Left renal pelvis (tissue), 4 donors: ENCODE results near the gene PHC1. TPM values are rescaled to one million over a fixed set of nuclear protein-coding genes. Genes with fewer than 3 reads are reported as not detected.

Source experiments
- polyA plus RNA-seq, 4 donors: library from polyadenylated mRNA; unstranded; fragments of 120-200 nt; gene quantifications; one replicate each; pipeline ENCODE4 v1.2.1, GENCODE V29; 2013; ENCODE audit not compliant: insufficient read length in 4 of 4

Gene PHC1
- polyA plus RNA-seq, 4 donors, result 78.5 to 111 (median 88.7) TPM

Other genes starting within 250 kb of the PHC1 start
- gene RIMKLB, start 216.5 kb upstream of the PHC1 start, polyA plus RNA-seq, result 100 to 1,000 TPM in 2 of 4 donors, 10 to 100 TPM in 2; 90.3 to 130 (median 107) TPM
- under 1 TPM; 0.10 to 0.64 (median 0.29) TPM for gene A2ML1, start 91.9 kb upstream of the PHC1 start, polyA plus RNA-seq
- gene M6PR, start 35.1 kb downstream of the PHC1 start, polyA plus RNA-seq, result 100 to 1,000 TPM; 112 to 207 (median 197) TPM
- gene KLRG1, start 75.0 kb downstream of the PHC1 start, polyA plus RNA-seq, result 1 to 10 TPM; 1.4 to 3.7 (median 2.4) TPM
- 100 to 1,000 TPM; 183 to 318 (median 249) TPM for gene A2M, start 201.4 kb downstream of the PHC1 start, polyA plus RNA-seq